HG03039 (cell line): Measurements from ENCODE around the gene EPX.
"Not testable (repeated sequence)": the region's sequence is repeated elsewhere in the genome, so short reads cannot be mapped to it uniquely, and the experiment has no call there.

Experiments used
- ATAC-seq: cut with Tn5 transposase; IDR thresholded peaks from one replicate; pipeline ENCODE4 v1.9.1; 2021; ENCODE audit warnings: mild to moderate bottlenecking, moderate library complexity; ENCODE audit not compliant: unreplicated experiment

Gene EPX, protein sequence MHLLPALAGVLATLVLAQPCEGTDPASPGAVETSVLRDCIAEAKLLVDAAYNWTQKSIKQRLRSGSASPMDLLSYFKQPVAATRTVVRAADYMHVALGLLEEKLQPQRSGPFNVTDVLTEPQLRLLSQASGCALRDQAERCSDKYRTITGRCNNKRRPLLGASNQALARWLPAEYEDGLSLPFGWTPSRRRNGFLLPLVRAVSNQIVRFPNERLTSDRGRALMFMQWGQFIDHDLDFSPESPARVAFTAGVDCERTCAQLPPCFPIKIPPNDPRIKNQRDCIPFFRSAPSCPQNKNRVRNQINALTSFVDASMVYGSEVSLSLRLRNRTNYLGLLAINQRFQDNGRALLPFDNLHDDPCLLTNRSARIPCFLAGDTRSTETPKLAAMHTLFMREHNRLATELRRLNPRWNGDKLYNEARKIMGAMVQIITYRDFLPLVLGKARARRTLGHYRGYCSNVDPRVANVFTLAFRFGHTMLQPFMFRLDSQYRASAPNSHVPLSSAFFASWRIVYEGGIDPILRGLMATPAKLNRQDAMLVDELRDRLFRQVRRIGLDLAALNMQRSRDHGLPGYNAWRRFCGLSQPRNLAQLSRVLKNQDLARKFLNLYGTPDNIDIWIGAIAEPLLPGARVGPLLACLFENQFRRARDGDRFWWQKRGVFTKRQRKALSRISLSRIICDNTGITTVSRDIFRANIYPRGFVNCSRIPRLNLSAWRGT

DNA sequence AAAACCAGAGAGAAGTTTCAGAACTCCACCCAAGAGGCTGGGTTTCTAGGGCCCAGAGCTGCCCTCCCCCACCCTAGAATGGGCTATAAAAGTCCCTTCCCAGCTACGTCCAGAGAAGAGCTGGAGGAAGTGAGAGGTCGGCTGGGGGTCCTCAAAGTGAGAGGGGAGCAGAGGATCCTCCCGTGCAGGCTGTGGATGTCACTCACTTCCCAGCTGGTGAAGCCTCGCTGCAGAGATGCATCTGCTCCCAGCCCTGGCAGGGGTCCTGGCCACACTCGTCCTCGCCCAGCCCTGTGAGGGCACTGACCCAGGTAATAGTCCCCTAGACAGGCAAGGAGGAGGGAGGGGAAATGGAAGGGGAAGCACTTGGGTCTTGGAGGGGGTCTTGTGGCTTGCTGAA, at the start of gene EPX:
TSS of gene EPX (plus strand) at position 115 of the 400 bp plus-strand sequence. CDS start at position 236, 121 bp downstream.
- no peak for ATAC-seq

DNA sequence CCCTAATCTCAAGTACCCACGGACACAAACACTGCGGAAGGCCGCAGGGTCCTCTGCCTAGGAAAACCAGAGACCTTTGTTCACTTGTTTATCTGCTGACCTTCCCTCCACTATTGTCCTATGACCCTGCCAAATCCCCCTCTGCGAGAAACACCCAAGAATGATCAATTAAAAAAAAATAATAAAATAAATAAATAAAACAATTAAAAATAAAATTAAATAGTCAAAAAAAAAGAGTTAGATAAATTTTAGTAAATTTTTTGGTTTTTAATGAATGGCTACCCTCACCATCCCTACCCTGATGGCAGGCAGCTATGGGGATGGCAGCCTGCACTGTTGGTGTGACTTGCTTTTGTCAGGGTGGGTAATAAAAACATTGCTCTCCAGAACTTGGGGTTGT, 49.2 kb upstream of the EPX start:
- not testable (repeated sequence) for ATAC-seq

DNA sequence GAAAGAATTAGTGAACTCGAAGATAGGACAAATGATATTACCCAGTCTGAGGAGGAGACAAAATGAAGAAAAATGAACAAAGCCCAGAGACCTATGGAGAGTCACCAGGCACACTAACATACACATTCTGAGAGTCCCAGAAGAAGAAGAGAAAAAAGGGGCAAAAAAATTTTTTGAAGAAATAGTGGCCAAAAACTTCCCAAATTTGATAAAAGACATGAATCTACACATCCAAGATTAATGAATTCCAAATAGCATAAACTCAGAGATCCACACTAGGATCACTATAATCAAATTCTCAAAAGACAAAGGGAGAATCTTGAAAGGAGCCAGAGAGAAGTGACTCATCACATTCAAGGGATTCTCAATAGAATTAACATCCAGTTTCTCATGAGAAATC, 47.7 kb upstream of the EPX start:
- no peak for ATAC-seq

GRCh38 chr17:58147930-58148434, 44.5 kb upstream of the EPX start, which contains the start of gene OR4D1:
Gene OR4D1, plus strand, starts transcription at chr17:58148384. Its CDS starts 6,770 bp downstream, at chr17:58155154.
- ATAC-seq = no peak

DNA sequence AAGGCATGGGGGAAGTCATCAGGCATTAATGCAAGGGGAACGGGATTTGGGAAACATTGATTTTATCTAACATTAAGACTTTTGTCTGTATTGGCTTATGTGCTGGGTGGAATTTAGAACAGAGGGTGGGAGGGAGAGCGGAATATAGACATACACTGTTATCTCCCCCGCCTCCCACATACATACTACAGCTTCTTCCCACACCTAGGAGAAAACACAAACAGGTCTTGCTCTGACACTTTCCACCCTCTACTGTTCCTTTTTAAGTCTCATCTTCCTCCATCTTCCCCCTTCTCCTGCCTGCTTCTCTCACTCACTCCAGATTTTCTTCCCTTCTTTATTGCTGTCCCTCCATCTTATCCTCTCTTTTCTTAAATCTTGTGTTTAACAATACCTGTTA, 43.9 kb upstream of the EPX start:
- no peak for ATAC-seq

DNA sequence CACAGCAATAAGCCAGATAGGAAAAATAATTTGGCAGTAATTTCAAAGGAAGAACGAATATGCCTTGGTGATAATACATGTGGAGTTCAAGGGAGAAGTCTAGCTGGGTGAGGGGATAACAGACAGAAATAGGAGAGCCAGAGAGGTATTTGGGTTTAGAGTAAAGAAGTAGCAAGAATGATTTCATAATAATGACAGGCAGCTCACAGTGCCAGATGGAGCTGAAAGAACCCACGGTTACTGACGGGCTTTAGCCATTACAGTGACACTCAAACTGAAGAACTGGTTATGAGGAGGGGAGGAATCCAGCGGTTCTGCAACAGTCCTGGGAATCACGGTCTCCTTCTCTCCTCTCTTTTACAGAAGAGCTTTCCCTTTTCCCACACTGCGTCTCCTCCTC, 42.1 kb upstream of the EPX start:
- no peak for ATAC-seq

DNA sequence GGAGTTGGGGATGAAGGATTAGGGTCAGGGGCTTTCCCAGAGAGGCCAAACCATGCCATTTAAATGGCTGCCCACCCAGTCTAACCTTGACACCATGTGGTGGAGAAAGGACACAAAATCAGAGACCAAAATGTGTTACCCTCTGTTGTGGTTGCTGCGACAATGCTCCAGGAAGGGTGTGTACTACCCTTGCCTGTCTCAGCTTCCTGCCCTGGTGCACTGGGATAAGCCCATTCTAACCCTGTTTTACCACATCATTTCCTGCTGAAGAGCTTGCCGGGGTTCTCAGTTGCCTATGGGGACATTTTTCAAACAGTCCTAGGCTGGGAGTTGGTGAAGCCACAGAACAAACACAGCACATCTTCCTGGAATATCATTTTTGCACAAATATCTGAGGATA, 39.5 kb upstream of the EPX start:
- ATAC-seq = no peak

DNA sequence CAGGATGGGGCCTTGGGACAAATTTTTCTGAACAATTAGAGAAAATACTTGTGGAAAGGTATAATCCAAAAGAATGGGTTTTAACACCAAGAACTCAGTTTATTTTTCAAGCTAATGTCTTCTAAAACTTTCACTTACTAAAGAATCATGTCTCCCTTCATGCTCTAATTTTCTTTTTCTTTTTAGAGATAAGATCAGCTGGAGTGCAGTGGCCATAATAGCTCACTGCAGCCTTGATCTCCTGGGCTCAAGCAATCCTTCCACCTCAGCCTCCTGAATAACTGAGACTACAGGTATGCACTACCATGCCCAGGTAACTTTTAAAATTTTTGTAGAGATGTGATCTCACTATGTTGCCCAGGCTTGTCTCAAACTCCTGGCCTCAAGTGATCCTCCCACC, 38.9 kb upstream of the EPX start:
- no peak for ATAC-seq

DNA sequence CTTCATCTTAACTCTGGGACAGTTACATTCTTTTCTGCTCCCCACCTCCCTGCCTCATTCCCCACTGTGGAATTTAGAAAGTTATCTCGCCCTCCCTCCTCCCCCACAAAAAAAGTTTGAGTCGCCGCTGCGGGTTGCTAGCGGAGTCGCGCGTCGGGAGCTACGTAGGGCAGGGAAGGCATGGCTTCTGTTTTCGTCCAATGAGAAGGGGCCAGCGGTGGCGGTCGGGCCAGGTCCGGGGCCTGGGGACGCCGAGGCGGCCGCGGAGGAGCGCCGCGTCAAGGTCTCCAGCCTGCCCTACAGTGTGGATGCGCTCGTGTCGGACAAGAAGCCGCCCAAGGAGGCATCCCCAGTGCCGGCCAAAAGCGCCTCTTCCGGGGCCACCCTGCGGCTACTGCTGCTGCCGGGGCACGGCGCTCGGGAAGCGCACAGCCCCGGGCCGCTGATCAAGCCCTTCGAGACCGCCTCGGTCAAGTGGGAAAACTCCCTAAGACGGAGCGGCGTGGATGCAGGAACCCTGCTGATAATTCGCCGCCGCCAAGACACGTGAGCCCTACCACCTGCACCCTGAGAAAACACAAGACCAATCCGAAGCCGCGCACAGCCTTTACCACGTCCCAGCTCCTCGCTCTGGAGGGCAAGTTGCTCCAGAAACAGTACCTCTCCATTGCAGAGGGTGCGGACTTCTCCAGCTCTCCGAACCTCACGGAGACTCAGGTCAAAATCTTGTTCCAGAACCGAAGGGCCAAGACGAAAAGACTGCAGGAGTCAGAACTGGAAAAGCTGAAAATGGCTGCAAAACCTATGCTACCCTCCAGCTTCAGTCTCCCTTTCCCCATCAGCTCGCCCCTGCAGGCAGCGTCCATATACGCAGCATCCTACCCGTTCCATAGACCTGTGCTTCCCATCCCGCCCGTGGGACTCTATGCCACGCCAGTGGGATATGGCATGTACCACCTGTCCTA, 35.4 kb upstream of the EPX start:
- no peak for ATAC-seq

DNA sequence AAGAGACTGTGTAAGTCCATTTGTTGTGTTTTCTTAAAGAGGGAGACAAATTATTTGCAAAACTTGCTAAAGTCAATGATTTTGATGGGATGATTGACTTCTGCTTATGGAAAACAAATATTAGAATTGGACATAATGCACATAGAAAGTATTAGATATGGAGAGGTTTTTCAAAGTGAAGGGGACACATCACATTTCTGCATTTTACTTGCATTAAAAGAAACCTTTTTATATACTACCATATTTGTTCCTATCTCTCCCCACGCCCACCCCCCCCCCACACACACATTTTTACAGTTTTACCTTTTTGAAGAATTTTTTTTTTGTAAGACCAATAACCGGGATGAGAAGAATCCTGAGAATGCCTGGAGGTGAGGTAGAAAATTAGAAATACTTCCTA, 34.3 kb upstream of the EPX start:
- ATAC-seq = no peak

- no peak for ATAC-seq
Measured at GRCh38 chr17:58161566-58161965, 31.0 kb upstream of the EPX start.

- no peak for ATAC-seq
Measured at GRCh38 chr17:58165981-58166380, 26.5 kb upstream of the EPX start.

GRCh38 chr17:58166682-58167081, 25.8 kb upstream of the EPX start, which contains the start of gene OR4D2:
Gene OR4D2, plus strand, starts transcription at chr17:58166982. Its CDS starts 2,674 bp downstream, at chr17:58169656.
- ATAC-seq = no peak

GRCh38 chr17:58170622-58171021, 21.9 kb upstream of the EPX start:
- ATAC-seq = no peak

DNA sequence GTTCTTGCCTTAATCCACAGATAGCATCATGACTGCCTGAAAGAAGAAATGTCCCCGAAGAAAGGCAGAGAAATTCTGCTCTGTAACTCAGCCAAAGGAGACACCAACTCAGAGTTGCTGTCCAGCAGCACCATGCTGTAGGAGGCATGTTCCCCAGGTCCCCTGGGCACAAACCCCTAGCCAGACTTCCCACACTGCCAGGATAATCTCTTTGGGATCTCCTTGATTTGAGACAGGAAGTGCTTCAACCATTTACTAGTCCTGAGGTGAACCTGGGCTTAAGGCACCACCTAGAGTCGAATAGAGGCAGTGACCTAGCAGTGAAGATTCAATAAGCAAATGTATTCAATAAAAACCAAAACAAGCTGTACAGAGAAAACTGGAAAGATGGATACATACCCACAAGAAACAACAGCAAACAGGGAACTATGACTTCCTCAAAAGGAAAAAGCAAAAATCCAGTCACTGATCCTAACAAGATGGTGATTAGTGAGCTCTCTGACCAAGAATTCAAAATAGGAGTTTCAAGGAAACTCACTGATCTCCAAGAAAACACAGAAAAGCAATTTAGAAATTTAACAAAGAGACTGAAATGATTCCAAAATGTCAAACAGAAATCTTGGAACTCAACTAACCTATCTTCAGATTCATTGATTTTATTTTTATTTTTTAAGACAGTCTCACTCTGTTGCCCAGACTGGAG, 20.0 kb upstream of the EPX start:
- no peak for ATAC-seq

DNA sequence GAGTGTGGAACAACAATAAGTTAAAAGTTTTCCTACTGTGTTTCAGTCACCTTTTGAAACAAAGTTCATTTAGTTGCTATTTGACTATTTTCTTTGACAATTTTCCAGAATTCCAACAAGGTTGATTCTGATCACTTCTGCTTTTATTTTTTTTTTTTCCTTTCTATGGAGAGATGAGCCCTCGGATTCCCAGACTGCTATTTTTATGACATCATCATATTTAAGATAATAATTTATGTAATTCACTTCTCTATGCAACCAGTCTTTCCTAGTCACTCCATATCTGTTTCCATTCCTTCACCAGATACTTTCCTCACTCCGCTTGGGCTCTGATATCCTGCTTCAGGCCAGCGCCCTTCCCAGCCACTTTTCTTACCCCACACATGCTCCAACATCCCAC, 17.7 kb upstream of the EPX start:
- no peak for ATAC-seq

DNA sequence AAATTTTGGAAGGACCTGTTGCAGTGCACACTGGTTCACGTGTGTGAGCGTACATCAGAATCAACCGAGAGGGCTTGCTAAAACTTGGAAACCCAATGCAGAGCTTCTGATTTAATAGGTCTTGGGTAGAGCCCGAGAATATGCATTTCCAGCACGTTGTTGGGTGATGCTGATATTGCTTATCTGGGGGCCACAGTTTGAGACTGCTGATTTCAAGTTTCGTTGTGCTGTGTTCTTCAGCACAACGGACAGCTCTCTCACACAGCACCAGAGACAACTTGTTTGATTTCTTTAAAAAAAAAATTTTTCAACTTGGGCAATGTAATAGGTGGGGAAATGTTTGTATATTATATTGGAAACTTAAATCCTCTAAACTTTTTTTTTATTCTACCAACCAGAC, 16.3 kb upstream of the EPX start:
- no peak for ATAC-seq

- no peak for ATAC-seq
Measured at GRCh38 chr17:58181796-58182195, 10.7 kb upstream of the EPX start.

- ATAC-seq = no peak
Measured at GRCh38 chr17:58183514-58183913, 9.0 kb upstream of the EPX start.

DNA sequence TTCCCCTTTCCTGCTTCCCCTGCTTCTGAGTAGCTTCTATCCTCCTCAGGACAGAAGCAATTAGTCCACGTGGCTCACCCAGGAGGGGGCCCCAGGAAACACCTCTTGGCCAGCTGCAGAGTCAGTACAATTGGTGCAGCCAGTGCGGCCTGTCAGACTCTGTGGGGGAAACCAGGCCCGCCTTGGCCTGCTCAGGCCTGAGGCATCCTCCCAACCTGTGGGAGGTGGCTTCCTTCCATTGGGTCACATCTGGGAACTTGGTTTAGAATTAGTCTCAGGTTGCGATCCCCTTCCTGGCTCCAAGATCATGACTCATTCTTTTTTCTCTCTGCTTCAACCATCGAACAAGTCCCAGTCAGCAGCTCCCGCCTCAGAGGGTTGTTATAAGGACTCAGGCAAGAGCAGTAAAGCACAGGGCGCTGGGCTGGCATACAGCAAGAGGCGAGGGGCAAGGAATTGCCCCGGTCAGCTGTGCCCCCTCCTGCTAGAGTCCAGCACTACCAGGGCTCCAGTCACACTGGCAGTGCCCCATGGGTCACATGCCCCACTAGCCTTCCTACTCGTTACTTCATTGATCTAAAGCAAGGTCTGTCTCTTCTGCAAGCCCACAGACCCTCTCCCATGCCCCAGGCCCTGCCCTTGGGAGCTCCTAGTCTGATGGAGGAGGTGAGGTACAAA, 8.1 kb upstream of the EPX start:
- no peak for ATAC-seq
